HFFc6 (cell line): ENCODE results near the gene ADGRV1. TPM values are rescaled to one million over a fixed set of nuclear protein-coding genes. Genes with fewer than 3 reads are reported as not detected.

Experiments
- DNase-seq: peaks from one replicate; pipeline ENCODE4 v3.0.0-alpha.2; 2018
- H3K27ac Mint-ChIP-seq: 2 replicates; pipeline ENCODE4 v1.8.0; 2020; ENCODE audit warnings: mild to moderate bottlenecking, mixed read lengths
- H3K27me3 Mint-ChIP-seq: 2 replicates; pipeline ENCODE4 v1.8.0; 2021; ENCODE audit warnings: mild to moderate bottlenecking, moderate library complexity, mixed read lengths; ENCODE audit not compliant: insufficient read depth
- H3K36me3 Mint-ChIP-seq: 2 replicates; pipeline ENCODE4 v1.8.0; 2021; ENCODE audit warnings: low read depth, mixed read lengths
- H3K4me1 Mint-ChIP-seq: 2 replicates; pipeline ENCODE4 v1.8.0; 2020; ENCODE audit warnings: low read depth, mixed read lengths
- H3K4me3 Mint-ChIP-seq: 2 replicates; pipeline ENCODE4 v1.8.0; 2020; ENCODE audit warnings: mild to moderate bottlenecking, moderate library complexity, mixed read lengths
- H3K9me3 Mint-ChIP-seq: 2 replicates; pipeline ENCODE4 v1.8.0; 2020; ENCODE audit warnings: mild to moderate bottlenecking, mixed read lengths
- total RNA-seq, 6 experiments: library from RNA; stranded (reverse); fragmentation: NEBNext Ultra II Directional; extraction: Animal tissue kit (Norgen Biotek cat#: 25700); gene quantifications; 2 replicates in 1 of 6; 3 replicates in 5 of 6; pipeline ENCODE4 v1.2.3, GENCODE V29; 2021
- TF ChIP-seq, protein P1 (sequence below): fragments of 200-600 bp; sonication (generic); IDR thresholded peaks from 2 replicates; pipeline ENCODE4 v1.5.0; 2021; ENCODE audit warnings: antibody characterized with exemption, mild to moderate bottlenecking

ADGRV1 gene
- total RNA-seq, 6 experiments from 2014 or later: not detected

DNA sequence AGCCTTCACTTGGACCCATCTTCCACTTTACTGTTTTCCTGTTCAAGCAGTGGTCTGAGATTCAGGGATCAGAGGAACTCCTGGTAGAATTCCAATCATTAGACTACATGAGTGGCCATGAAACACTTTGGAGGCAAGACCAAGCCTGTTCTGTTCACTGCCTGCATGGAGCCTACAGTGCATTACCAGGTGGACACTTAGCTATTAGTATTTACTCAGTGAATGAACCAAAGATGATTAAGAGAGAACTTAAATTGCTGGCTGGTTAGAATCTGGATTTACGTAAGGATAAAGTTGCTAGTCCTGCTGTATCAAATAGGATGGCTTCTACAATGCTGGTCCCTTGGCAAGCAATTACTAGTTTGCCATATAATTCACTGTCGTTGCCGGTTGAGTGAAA, 579.0 kb downstream of the ADGRV1 start:
- H3K27ac Mint-ChIP-seq: no peak overlapping the region
- no peaks in the 10 kb centered on the region for H3K36me3 Mint-ChIP-seq
- DNase-seq: no peak
- TF ChIP-seq, protein P1, sequence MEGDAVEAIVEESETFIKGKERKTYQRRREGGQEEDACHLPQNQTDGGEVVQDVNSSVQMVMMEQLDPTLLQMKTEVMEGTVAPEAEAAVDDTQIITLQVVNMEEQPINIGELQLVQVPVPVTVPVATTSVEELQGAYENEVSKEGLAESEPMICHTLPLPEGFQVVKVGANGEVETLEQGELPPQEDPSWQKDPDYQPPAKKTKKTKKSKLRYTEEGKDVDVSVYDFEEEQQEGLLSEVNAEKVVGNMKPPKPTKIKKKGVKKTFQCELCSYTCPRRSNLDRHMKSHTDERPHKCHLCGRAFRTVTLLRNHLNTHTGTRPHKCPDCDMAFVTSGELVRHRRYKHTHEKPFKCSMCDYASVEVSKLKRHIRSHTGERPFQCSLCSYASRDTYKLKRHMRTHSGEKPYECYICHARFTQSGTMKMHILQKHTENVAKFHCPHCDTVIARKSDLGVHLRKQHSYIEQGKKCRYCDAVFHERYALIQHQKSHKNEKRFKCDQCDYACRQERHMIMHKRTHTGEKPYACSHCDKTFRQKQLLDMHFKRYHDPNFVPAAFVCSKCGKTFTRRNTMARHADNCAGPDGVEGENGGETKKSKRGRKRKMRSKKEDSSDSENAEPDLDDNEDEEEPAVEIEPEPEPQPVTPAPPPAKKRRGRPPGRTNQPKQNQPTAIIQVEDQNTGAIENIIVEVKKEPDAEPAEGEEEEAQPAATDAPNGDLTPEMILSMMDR: no peak
- peaks cover 15% of the 10 kb centered on the region for H3K4me1 Mint-ChIP-seq
- H3K27me3 Mint-ChIP-seq: peaks cover 2% of the 10 kb centered on the region; the same call in 1 of the 2 replicates
- H3K4me3 Mint-ChIP-seq: no peak overlapping the region
- H3K9me3 Mint-ChIP-seq: no peaks in the 10 kb centered on the region

DNA sequence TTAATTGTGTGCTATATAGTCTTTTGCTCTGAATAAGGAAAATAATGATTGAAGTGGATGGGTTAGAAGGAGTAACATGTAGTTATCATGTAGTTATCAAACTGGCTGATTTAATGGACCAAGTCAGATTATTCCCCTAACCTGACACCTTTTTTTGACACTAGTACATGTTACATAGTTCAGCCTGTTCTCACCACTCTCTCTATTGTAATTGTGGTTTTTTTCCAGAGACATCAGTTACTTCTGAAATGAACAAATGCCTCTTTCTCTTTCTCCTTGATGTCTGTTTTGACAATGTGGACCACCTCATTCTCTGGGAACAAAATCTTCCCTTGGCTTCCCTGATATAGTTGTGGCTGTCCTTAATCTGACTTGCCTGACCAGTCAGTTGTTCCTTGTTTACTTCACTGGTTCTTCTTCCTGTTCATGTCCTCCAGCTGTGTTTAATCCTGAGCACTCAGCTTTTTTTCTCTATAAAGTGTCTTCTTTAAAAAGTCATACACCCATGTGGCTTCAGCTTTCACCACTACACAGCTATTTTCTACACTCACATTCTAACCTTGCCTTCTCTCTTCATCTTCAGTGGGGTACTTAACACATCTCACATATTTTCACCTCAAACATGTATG, 581.1 kb downstream of the ADGRV1 start:
- Mint-ChIP-seq H3K27me3 (peaks cover 3% of the 10 kb centered on the region), H3K4me3 (no peak overlapping the region), H3K27ac (no peak overlapping the region), H3K9me3 (no peaks in the 10 kb centered on the region), H3K4me1 (peaks cover 15% of the 10 kb centered on the region), H3K36me3 (no peaks in the 10 kb centered on the region)
- no peak for DNase-seq
- TF ChIP-seq, protein P1: no peak

DNA sequence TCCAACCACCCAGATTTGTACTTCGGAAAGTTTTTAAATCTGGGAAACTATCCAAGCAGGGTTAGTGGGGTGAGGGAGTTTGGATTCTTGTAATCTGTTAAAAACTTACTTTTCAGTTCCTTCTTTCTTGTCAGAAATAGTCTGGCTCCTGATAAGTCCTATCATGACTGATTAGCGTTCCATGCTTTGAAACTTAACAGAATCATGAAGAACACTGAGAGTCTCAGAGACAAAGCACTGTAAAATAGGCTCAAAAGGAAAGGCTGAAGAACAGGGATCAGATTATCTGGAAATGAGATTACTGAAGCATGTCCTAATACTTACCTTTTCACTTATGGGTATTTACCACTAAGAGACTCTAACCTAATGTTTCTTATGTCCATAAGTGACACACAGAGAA, 582.1 kb downstream of the ADGRV1 start:
- H3K9me3 Mint-ChIP-seq: no peaks in the 10 kb centered on the region
- peaks cover 3% of the 10 kb centered on the region for H3K27me3 Mint-ChIP-seq
- no peak overlapping the region for H3K27ac Mint-ChIP-seq
- H3K36me3 Mint-ChIP-seq: no peaks in the 10 kb centered on the region
- H3K4me3 Mint-ChIP-seq: no peak overlapping the region
- TF ChIP-seq, protein P1: no peak
- peaks cover 21% of the 10 kb centered on the region for H3K4me1 Mint-ChIP-seq
- DNase-seq: no peak

DNA sequence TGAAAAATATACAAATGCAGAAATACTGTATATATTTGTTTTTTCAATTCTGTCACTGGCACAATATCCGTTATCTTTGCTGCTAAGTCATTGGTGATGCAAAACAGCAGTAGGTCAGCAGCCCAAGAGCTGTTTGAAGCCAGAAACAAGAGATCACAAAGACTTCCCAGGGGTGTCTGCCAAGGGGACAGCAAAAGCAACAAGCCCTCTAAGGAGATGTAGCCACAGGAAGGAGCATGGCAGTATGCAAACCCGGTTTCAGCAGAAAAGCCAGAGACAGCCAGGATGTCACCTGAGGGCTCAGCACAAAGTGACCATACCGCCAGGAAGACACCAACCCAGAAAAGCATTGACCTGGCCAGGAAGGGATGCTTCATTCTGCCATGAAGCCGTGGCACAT, 583.0 kb downstream of the ADGRV1 start:
- Mint-ChIP-seq H3K27ac (no peak overlapping the region), H3K4me1 (peaks cover 11% of the 10 kb centered on the region), H3K36me3 (no peaks in the 10 kb centered on the region), H3K27me3 (peaks cover 3% of the 10 kb centered on the region), H3K4me3 (no peak overlapping the region), H3K9me3 (no peaks in the 10 kb centered on the region)
- no peak for DNase-seq
- TF ChIP-seq, protein P1: no peak

DNA sequence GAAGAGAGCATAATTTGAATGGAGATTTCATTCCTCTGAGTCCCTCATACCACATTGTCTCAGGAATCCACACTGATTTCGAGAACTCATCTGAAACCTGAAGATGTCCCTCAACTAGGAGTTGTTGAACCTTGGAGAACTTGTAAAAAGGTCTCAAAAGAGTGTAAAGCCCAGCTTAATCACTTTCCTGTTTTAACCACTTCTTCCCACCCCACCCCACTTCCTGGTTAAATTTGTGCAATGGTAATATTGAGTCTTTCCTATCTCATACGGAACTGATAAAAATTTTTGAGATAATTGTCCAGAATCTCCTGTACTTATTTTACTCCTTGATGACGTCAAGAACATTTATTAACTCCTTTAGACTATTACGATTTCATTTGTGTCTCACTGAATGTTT, 583.8 kb downstream of the ADGRV1 start:
- no peak overlapping the region for H3K4me3 Mint-ChIP-seq
- TF ChIP-seq, protein P1: no peak
- DNase-seq: no peak
- H3K27ac Mint-ChIP-seq: no peak overlapping the region
- peaks cover 3% of the 10 kb centered on the region for H3K27me3 Mint-ChIP-seq
- H3K9me3 Mint-ChIP-seq: no peaks in the 10 kb centered on the region
- no peaks in the 10 kb centered on the region for H3K36me3 Mint-ChIP-seq
- peaks cover 10% of the 10 kb centered on the region for H3K4me1 Mint-ChIP-seq
